ENCODE measurements around the gene SLC35F1.

The SLC35F1 gene

DNA sequence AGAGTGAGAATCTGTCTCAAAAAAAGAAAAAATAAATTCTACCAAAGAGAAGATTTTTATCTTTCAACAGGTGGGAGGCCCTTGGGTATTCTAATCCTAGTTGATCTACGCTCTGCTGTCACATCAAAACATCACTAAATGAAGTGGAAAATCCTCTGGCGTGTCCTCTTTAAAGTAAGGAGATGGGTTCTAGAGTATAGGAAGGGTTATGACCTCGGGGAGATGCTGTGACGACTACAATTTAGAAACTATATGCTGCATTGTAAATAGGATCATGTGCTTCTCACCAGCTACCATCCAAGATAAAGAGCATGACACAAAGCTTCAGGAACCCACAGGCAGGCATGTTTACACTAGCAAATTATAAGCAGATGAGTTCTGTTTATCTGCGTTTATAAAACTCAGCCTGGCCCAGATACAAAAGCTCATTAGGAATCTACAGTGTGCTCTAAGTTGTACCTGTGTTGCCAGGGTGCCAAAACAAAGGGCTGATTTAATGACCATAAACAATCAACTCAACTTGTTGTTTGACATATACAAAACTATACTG is 443.9 kb downstream of the SLC35F1 start:
- FAIRE-seq (no peak), DNase-seq (ENCODE audit: low spot score) (no peak)

DNA sequence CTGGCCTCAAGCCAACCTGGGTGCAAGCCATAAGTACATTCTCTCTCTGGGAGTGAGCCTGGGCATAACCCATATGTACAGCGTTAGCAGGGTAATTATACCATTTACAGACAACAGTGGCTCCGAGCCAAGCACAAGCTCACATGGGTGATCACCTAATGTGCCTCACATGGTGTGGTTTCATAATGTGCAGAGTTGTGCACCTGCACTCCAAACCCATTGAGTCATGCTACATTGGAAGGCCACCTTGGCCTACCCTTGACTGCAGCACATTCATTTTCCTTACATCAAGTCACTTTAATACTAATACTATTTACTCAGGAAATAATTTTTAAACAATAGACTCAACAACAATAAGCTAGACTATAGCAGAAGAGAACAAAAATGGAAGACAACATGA is 446.5 kb downstream of the SLC35F1 start:
- no peak for FAIRE-seq
- no peak for DNase-seq (ENCODE audit: low spot score)

DNA sequence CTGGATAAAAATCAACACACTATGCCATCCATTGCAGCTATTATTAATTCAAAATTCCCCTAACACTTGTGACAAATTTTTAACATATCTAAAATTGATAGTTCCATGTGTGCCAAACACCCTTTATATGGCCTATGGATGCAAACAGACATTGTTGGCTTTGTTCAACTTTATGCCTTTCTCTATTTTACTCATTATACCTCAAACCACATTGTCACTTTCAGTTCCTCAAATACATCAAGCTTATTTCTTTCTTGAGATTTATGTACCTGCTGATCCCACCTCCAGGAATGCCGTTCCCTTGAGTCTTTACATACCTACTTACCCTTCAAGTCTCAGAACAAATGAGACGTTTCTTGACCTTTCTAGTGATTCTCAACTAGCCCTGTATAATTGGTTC is 447.6 kb downstream of the SLC35F1 start:
- DNase-seq (ENCODE audit: low spot score) = no peak
- no peak for FAIRE-seq

DNA sequence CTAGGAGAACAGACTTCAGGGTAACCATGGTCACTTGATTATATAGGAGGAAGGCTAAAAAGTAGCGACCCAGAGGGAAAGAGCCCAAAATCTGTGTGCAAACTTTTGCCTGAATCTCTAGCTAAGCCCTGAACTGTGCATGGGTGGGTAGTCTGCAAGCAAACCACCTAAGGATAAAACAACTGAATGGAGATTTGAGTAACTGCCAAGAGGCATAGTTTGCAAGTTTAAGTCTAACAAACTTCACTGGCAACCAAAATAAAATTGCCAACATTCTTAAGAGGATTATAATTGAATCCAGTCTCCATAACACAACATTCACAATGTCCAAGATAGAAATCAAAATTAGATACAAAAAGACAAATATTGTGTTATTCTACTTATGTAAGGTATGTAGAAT is 449.0 kb downstream of the SLC35F1 start:
- DNase-seq (ENCODE audit: low spot score) = no peak
- no peak for FAIRE-seq

DNA sequence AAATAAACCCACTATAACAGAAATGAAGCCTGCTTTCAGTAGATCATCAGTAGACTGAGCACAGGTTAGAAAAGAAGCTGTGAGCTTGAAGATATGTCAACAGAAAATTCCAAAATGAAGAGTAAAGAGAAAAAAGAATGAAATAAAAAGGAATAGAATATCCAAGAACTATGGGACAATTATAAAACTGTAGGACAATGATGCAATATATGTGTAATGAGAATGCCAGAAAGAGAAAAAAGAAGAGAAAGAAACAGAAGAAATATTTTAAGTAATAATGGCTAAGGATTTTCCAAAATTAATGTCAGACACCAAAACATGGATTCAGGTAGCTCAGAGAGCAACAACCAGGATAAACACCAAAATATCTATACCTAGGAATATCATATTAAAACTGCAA is 449.6 kb downstream of the SLC35F1 start:
- DNase-seq (ENCODE audit: low spot score) = no peak
- FAIRE-seq = no peak
